Mucosa of descending colon (tissue), 3 donors: ENCODE results near the gene POLR3K. TPM values are rescaled to one million over a fixed set of nuclear protein-coding genes. Genes with fewer than 3 reads are reported as not detected.

Experiments
- ATAC-seq: fragments of 200-7000 bp; cut with Tn5 transposase; one replicate; pipeline ENCODE4 v1.9.1; 2020; ENCODE audit warnings: mild to moderate bottlenecking, moderate library complexity
- DNase-seq, 3 donors: peaks; one replicate each; pipeline ENCODE4 v3.0.0-alpha.2; 2020
- H3K36me3 ChIP-seq: fragments of 200-600 bp; one replicate; pipeline ENCODE4 v1.8.0; 2021; ENCODE audit warnings: low read depth, mild to moderate bottlenecking
- H3K4me1 ChIP-seq: fragments of 200-600 bp; one replicate; pipeline ENCODE4 v1.8.0; 2021; ENCODE audit warnings: low read depth, mild to moderate bottlenecking
- H3K4me3 ChIP-seq: fragments of 200-600 bp; one replicate; pipeline ENCODE4 v1.8.0; 2021; ENCODE audit warnings: mild to moderate bottlenecking
- H3K9me3 ChIP-seq: fragments of 200-600 bp; one replicate; pipeline ENCODE4 v1.8.0; 2021; ENCODE audit warnings: mild to moderate bottlenecking
- intact Hi-C, 2 donors: fragments of 100-400 bp; cut with DNase I in 1 of 2; cut with micrococcal nuclease in 1 of 2; formaldehyde crosslinking; loops; one replicate each; pipeline versions ENCODE4 v1.11.0 to v1.11.1; 2022; cut with DNase I, micrococcal nuclease
- total RNA-seq, 3 donors: library from RNA; stranded (reverse); fragmentation: NEBNext Ultra II Directional in 2 of 3; extraction: Animal tissue kit (Norgen Biotek cat#: 25700) in 2 of 3; gene quantifications; one replicate each; pipeline versions ENCODE4 v1.2.1 to v1.2.4, GENCODE V29; 2021 to 2023
- TF ChIP-seq, protein P1 (sequence below): fragments of 200-600 bp; IDR thresholded peaks from one replicate; pipeline ENCODE4 v1.8.0; 2022; ENCODE audit warnings: antibody characterized with exemption, mild to moderate bottlenecking
- donor health status: DM: no; HTN: no; CAD: no; lungs with moderate emphysema.
- donor health status: DM: no; HTN: no; CAD: no.
- donor health status: DM: no; HTN: yes; CAD: no.

The POLR3K gene
- total RNA-seq, 3 donors from 2014 or later: 10.0 to 13.0 (median 12.6) TPM

DNA sequence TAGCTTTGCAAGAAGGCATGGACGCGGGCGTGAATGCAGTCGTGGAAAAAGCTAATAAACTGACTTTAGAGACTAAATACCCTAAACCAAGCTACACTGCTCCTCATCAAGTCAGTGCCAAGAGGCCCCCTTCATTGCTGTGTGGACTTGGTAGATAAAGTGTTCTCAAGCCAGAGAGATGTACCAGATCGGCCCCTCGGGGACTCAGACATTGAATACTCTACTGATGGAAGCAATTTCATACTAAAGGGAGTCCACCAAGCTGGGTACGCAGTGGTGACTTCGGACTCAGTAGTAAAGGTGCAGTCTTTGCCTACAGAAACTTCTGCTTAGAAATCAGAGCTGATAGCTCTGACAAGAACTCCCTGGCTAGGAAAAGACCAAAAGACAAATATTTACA is 8.8 kb downstream of the POLR3K start:
- ATAC-seq (no peak), DNase-seq (peak in 1 of 3 donors; percentile 3)
- Histone ChIP-seq H3K4me3 (no peak overlapping the region), H3K36me3 (no peaks in the 10 kb centered on the region), H3K9me3 (no peaks in the 10 kb centered on the region), H3K4me1 (no peaks in the 10 kb centered on the region)
- TF ChIP-seq, protein P1, sequence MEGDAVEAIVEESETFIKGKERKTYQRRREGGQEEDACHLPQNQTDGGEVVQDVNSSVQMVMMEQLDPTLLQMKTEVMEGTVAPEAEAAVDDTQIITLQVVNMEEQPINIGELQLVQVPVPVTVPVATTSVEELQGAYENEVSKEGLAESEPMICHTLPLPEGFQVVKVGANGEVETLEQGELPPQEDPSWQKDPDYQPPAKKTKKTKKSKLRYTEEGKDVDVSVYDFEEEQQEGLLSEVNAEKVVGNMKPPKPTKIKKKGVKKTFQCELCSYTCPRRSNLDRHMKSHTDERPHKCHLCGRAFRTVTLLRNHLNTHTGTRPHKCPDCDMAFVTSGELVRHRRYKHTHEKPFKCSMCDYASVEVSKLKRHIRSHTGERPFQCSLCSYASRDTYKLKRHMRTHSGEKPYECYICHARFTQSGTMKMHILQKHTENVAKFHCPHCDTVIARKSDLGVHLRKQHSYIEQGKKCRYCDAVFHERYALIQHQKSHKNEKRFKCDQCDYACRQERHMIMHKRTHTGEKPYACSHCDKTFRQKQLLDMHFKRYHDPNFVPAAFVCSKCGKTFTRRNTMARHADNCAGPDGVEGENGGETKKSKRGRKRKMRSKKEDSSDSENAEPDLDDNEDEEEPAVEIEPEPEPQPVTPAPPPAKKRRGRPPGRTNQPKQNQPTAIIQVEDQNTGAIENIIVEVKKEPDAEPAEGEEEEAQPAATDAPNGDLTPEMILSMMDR: no peak
- intact Hi-C loops: no loop called here

DNA sequence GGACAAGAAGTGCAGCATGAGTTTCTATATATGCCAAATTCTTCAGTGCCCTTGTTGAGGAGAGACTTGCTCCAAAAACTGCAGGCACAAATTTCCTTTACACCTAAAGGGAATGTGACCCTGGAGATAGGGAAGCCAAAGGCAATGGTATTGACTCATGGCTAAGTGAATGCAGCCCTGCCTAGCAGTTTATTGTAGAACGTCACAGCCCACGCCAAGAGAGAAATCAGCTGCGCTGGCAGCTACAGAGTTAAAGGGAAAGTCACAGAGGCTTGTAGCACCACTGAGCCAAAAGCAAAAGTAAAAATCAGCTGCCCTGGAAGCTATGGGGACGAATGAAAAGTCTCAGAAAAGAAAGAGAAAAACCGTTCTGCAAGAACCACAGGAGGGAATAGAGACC is 10.1 kb downstream of the POLR3K start:
- Histone ChIP-seq H3K4me1 (peaks cover 5% of the 10 kb centered on the region), H3K36me3 (no peaks in the 10 kb centered on the region), H3K9me3 (no peaks in the 10 kb centered on the region), H3K4me3 (no peak overlapping the region)
- peak in 1 of 3 donors; percentile 2 for DNase-seq
- intact Hi-C loops: no loop called here
- TF ChIP-seq, protein P1: no peak
- ATAC-seq: no peak

DNA sequence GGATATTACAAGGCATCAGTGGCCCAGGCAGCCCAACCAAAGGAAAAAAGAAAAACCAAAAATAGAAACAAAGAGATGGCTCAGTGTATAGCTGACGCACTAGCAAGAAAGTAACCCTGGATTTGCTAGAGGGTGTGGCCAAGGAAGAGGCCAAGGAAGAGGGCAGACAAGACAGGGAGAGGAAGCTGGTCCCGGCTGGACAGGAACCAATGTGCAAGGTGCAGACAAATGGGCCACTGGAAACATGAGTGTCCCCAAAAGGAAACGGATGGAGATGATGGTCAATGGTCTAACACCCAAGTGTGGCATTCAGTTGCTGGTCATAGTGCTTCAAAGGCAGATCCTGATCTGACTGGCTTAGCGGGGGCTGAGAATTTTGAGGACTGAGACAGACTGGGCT is 10.7 kb downstream of the POLR3K start:
- peak in 1 of 3 donors; percentile 16 for DNase-seq
- intact Hi-C loops: no loop called here

DNA sequence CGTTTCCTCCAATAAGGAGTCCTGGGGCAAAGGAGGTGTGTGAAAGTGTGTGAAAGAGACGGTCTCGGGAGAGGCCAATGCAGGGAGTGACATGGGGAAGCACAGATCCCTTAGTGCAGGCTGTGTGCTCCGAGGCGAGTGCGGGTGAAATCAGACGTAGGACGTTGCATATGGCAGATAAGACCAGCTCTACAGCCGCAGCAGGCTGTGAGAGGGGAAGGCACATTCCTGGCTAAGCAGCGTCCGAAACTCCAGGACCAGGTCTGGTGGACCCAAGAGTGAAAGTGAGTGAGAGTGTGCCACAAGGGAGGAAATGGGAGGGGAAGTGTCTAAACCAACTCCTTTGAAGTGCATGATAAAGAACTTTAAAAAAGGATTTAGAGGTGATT is 11.3 kb downstream of the POLR3K start:
- DNase-seq: peak in 1 of 3 donors; percentile 22
- Histone ChIP-seq H3K9me3 (no peaks in the 10 kb centered on the region), H3K36me3 (no peaks in the 10 kb centered on the region), H3K4me1 (peaks cover 5% of the 10 kb centered on the region), H3K4me3 (no peak overlapping the region)
- ATAC-seq: no peak
- intact Hi-C loops: no loop called here
- TF ChIP-seq, protein P1: no peak

More for the DNA sequence above, 10.7 kb downstream of the POLR3K start:
- Histone ChIP-seq H3K4me1 (peaks cover 5% of the 10 kb centered on the region), H3K9me3 (no peaks in the 10 kb centered on the region), H3K4me3 (no peak overlapping the region), H3K36me3 (no peaks in the 10 kb centered on the region)
- TF ChIP-seq, protein P1: no peak
- no peak for ATAC-seq

DNA sequence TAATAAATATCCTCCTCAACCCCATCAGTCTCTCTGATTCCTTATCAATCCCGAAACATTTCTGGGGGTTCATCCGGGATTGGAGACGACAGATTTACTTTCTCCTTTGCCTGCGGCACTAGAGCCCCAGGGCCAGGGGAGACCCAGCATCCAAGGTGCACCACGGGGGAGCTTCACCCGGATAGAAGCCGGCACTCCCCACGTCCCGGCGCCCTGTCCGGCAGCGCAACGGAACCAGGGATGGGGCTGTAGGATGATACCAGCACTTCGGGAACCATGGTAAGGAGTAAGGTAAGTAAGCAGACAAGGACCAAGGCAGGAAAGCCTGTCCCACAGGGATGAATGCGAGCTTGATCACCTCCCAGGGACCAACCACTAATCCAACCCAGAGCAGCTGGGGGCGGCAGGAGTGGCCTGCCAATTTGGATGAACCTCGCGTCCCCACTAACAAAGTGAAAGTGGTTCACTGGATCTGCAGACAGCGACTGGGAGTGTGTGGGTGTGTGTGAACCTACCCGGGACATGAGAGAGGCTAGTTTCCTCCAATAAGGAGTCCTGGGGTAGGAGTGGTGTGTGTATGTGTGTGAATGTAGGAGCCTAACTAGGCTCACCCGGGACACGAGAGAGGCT is 11.9 kb downstream of the POLR3K start:
- H3K4me3 ChIP-seq: no peak overlapping the region
- intact Hi-C loops: no loop called here
- ATAC-seq (no peak), DNase-seq (peak in 1 of 3 donors; percentile 30)
- TF ChIP-seq, protein P1: no peak
- H3K9me3 ChIP-seq: no peaks in the 10 kb centered on the region
- H3K4me1 ChIP-seq: peaks cover 5% of the 10 kb centered on the region
- no peaks in the 10 kb centered on the region for H3K36me3 ChIP-seq
